ENCODE data around the gene NANOS3.

DNA sequence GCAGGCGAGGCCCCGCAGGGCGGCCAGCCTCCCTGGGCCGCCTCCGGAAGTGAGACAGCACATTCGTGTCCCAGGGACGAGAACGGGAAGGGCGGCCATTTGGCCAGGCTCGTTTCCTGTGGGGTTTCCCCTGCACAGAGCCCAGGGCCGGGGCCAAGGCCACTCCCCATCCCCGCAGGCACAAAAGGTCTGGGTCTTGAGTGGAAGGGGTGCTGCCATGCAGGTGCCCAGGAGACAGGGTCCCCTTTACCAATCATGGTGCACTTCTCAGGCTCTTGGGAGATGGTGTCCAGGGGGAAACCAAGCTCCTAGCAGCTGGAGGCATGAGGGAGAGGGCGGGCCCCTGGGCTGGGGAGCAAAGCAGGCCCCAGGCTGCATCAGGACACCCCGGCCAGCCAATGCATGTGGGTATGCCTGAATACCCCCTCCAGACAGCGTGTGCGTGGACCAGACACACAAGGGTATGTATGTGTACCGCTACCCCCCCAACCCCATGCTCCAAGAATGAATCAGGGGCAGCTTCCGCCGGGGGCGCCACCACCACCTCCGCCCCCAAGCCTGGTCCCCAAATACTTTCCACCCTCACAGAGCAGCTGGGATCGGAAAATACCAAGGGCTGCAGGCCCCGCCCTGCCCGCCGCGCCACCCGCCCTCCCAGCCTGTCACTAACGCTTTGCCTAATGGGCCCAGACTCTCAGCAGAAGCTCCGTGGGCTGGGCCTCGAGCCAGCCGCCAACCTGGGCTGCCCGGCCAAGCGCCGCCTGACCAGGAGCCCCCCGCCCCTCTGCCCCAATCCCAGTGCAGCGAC lies 37.6 kb upstream of the NANOS3 start:
- TF ChIP-seq, protein P1, sequence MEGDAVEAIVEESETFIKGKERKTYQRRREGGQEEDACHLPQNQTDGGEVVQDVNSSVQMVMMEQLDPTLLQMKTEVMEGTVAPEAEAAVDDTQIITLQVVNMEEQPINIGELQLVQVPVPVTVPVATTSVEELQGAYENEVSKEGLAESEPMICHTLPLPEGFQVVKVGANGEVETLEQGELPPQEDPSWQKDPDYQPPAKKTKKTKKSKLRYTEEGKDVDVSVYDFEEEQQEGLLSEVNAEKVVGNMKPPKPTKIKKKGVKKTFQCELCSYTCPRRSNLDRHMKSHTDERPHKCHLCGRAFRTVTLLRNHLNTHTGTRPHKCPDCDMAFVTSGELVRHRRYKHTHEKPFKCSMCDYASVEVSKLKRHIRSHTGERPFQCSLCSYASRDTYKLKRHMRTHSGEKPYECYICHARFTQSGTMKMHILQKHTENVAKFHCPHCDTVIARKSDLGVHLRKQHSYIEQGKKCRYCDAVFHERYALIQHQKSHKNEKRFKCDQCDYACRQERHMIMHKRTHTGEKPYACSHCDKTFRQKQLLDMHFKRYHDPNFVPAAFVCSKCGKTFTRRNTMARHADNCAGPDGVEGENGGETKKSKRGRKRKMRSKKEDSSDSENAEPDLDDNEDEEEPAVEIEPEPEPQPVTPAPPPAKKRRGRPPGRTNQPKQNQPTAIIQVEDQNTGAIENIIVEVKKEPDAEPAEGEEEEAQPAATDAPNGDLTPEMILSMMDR (IDR thresholded peaks at IDR 0.05; ENCODE audit: low read length), result no peak
- TF ChIP-seq EZH2 (IDR thresholded peaks at IDR 0.05; ENCODE audit: borderline replicate concordance, low read length), result no peak
